Fibroblast of gingiva (primary cell): ENCODE measurements around the gene ARL15.

ENCODE experiments used
- DNase-seq: peaks from one replicate; pipeline ENCODE4 v3.0.0-alpha.2; 2011; ENCODE audit warnings: low read depth

Gene ARL15

DNA sequence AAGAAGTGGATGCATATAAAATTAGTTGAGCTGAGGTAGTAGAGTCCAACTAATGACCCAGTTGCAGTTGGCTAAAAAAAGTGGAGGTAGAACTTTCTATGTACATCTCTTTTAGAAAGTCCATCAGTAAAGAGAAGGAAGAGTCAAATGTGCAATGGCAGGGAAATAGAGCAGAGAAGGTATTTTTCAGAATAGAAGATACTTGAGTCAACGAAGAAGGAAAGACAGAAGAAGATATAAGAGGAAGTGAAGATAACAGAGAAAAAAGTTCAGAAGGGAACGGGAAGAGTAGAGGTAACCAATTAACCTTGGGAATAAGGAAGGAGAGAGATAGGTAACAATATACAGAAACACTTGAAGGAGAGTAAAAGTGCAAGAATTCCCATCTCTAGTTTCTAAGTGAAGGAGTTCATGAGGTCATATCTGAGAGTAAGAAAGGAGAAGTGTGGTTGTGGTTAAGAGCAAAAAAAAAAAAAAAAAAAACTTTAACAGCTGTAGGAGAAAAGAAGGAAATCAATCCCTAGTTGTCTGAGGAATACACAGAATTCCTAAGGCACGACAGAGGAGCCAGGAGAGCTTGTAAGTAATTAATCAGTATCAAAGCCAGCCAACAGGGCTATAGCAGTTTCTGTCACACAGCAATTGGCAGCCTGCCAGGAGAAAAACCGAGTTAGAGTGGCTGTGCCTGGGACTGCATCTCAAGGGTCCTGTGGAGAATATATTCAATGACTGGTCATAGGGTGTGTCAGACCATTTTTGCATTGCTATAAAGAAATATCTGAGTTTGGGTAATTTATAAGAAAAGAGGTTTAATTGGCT is 61.0 kb downstream of the ARL15 start:
- no peak for DNase-seq

DNA sequence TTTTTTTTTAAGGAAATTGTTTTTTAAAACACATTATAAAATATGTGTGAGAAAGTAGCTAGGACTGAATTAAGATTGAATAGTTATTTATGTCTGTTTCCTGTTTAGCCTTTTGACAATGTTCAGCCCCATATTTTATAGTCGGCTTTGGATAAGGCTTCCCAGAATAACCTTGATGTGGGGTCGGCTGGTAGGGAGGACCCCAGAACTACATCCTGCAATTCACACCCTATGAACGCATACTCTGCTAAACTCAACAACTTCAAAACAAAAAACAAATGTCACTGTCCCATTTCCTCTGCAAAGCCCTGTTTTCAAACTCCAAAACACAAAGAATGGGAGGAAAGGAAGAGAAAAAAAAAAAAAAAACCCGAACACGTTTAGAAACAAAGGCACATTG is 63.1 kb downstream of the ARL15 start:
- DNase-seq: no peak

DNA sequence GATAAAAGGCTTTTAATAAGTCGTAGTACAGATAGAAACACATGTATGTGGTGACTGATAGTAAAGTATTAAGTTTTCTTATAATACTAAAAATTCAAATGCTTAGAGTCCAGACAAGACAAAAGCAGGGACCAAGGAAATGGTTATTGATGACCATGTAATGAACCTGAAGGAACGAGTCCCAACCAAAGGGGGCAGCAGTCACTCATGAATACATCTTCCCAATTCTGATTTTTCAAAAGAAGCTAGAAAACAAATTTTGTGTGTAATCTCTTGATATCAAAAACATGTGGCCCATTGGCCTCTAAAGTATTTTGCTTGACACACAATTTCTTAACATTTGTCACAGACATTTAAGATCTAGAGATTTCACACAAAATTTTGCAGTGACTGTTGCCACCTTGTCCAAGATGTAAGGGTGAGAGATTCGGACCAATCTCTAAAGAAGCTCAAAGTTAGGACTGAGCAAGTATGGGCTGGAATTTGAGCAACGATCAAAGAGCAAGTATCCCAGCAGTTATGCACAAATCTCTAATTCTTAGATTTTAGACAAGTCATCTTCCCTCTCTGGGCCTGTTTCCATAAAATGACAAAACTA is 66.8 kb downstream of the ARL15 start:
- DNase-seq: peak; percentile 32

DNA sequence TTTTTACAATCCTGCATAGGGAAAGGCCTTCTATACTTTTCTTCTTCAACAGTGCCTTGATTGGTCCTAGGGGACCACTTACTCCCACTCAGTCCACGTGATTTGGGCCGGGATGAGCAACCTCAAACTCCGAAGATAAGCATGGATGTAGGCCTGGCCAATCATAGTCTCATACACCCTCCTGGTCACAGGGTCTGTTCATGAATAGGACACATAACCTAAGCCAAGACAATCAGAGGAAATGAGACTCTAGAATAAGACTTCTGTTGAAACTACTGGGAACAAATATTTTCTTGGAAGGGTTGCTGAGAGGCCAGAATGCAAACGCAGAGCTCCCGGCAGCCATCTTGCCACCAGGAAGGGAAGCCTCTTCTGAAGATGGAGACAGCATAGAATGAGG is 68.1 kb downstream of the ARL15 start:
- DNase-seq: no peak

DNA sequence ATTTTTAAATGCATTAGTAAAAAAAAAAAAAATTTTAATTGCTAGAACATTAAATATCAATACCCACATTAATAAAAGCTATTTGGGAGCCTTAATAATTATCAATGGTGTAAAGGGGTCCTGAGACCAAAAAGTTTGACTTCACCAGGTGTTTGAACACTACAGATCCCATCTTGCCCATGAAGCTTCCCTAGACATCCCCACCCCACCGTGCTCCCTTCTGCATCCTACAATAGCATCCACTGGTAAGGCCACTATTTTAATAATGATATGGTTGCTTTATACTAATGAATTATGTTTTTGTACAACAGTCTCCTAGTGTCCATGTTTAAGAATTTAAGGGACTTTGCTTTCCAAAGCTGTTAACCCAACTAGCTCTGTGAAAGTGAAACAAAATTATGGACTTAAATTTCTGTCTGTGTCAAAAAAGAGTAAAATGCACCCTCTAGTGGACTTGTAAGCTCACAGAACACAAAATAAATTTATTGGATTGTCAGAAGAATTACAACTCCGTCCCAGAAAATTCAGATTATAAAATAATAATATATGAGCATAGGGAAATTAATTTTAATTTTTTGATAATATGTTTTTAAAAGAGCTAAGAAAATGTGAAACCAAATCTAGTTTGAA is 76.0 kb downstream of the ARL15 start:
- DNase-seq: peak; percentile 58

DNA sequence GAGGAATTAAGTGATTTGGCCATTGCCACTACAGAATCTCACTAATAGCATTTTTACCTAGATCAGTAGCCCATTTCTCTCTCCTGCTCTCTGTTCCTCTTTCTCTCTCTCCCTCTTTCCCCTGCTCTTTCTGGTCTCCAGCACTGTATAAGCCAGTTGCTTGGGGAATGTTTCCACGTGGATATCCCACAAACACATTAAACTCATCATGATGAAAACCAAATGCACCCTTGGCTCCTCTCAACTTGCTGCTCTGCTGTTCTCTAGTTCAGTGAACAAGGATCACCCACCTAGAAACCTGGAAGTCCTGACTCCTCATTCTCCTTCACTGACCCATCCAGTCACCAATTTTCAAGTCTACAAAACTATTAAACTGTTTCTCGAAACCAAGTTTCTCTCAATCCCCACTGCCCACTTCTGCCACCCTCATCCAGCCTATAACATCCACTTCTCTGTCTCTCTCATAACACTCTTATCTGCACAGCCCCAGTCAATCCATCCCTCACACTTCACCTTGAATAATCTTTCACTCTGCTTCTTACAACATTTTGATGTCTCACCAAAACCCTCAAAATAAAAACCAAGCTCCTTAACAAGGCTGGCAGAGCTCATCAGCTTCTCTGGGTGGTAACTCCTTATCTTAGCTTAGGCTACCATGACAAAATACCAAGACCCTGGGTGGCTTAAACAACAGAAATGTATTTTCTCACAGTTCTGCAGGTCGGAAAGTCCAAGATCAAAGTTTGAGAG is 79.3 kb downstream of the ARL15 start:
- DNase-seq: no peak

DNA sequence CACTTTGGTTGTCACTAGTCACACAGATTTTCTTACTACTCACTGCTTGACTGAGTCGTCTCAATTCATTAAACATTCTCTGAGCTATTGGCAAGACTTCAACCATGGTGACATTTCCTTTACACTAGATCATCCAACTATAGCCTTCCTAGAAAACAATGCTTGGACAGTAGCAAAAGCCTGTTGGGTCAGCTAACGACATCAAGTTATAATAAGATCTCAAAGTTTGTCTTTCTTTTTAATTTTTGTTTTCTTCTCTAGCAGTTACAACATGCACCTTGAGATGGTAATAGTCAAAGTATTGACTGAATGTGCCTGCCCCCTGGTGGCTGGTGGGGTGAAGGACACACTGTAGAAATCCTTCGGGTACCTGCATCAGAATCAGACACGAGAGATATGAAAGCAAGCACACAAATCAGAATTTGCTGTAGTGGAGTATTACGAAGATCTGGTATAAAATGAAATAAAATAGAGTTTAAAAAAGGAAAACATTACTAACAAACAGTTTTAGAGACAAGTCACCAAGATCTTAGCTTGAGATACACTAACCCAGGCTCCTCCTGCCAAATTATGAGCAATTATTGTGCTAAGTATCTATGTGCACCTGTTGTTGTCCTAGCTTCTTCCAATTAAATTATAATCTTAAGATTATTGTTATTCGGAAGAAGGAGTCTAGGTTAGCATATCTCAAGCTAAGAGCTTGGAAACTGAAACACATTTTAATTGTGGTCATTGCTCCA is 81.2 kb downstream of the ARL15 start:
- peak; percentile 42 for DNase-seq

DNA sequence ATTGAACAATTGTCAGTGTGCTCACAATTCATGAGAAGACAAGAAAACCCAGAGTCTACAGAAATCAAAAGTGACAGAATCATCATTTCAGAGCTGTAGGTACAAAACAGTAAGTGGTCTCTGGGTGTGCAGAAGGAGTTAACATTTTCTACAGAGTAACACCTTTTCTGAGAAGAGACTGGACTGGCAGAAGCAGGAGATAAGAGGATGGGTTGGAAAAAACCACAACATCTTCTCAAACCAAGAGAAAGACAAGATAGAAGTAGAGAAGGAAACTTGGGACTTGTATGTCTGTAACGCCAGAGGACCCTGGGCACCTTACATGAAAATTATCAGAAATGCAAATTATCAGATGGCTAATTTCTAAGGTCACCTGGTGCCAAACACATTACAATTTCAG is 82.6 kb downstream of the ARL15 start:
- no peak for DNase-seq

DNA sequence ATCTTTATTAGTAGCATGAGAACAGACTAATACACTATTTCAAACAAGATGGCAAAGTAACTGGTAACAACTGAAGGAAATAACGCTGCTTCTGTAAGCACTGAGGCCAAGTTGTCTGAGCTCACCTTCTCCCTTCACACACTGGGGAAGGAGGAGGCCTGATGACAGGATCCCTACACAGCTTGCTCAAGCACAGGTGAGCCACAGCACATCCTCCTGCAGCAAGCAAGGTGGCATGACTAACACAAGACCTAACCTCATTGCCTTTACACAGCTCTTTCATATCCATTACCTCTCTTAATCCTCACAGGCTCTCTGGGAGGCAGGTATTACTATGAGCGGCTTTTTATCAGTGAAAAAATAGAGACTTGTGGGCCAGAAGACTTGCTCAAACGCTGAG is 83.3 kb downstream of the ARL15 start:
- DNase-seq: no peak

DNA sequence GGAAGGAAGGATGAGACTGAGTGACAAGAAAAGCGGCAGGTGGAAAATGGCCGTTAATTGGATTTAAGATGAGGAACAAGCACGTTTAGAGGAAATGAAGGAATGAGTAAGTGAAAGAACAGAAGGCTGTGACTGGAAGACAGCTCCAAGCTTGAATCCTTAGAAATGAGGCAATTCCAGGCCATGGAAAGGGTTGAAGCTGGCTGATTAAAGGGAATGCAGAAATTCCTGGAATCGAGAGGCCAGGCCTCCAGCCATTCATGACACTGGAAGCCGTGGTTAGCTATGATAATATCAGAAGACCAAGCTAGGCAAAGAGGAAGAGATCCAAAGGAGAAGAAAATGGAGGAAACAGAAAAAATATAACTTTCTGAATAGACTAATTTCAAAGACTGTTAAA is 84.2 kb downstream of the ARL15 start:
- DNase-seq: no peak

DNA sequence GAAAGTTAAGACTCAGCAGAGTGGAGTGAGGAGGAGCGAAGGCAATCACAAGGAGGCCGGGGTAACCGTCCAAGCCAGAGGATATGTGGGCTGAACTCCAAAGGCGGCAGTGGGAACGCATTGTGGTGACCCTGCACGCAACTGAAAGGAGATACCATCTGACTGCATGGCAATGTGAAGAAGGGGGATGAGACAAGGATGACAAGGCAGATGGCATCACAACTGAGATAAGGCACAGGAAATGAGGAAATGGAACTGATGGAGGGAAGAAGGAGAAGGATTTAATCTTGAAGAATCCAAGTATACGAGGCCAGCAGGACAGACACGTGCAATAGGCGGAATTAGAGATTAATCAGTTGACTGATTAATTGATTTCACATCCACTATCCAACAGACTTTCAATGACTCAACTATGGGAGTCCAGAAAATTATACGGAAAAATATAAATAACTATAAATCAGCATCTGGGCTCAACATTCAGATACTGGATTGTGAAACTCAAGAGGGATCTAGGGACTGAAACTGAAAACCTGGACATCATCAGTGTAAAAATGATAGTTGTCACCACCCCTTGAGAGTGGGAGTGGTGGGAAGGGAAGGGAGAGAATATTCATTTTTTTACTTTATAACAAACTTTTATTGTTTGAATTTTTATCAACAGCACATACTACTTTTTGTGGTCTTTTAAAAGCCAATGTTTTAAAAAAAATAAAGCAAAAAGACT is 86.1 kb downstream of the ARL15 start:
- no peak for DNase-seq

DNA sequence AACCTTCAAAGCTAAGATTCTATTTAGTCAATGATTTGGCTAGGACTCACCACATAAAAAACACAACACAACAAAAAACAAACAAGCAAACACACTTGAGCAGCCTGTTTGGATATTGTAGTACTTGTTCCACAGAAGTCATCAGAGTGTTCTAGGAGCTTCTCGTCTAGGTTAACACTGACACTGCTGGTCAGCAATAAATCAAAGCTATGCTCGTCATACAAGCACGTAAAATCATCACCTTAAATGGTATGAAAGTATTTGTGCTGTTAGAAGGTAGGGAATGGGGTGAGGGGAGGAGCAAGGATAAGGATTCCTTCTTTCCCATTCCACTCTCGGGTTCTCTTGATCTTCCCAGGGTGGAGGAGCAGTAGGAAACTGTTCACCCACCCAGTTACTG is 88.0 kb downstream of the ARL15 start:
- DNase-seq: no peak

DNA sequence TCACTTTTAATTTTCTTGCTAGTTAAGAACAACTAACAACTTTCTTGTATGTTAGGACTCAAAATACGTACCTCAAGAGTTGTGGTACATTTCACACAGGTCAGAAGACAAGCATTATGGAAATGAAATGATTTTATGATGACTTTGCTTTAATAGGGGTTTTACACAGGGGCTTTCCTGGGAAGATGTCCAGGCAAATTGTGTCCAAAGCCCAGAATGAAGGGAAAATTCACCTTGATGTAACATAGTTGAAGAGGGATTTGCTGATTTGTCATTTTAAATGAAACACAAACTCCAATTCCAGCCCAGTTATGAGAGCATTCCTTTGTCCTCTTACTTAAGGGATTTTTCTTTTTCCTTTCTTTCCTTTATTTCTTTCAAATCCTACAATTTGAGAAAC is 89.2 kb downstream of the ARL15 start:
- no peak for DNase-seq

DNA sequence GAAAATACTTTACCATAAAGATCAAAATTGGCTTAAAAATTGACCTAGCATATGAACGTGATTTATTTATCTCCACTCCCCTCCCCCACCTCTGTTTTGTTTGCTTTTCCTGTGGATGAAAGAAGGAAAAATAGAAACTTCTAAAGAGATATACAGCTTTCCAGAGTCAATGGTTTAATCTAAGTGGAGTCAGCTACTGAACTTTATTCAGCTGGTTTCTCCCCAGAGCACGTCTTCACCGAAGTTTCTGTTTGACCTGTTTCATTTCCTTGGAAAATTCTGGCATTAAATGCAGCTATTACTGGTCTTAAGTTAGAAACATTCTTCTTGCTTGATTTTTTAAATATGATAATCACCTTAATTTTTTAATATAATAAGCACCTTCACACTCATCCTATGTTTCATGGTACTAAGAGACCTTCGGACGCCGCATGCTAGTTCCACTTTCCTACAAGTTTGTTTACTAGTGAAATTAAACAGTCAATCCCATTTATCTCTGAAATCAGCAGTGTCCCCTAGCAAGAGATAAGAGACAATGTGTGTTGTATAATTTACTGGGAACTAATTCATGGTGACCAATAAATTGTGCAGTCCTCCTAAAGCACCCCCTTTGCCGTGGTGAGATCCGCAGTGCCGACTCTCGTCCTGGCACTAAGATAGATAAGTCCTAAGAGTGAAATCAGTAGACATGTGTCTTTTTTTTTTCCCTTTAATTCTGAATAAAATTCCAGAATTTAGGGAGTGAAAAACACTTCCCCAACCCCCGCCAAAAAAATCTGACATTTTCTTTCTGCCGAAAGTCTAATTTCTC is 89.9 kb downstream of the ARL15 start:
- no peak for DNase-seq

DNA sequence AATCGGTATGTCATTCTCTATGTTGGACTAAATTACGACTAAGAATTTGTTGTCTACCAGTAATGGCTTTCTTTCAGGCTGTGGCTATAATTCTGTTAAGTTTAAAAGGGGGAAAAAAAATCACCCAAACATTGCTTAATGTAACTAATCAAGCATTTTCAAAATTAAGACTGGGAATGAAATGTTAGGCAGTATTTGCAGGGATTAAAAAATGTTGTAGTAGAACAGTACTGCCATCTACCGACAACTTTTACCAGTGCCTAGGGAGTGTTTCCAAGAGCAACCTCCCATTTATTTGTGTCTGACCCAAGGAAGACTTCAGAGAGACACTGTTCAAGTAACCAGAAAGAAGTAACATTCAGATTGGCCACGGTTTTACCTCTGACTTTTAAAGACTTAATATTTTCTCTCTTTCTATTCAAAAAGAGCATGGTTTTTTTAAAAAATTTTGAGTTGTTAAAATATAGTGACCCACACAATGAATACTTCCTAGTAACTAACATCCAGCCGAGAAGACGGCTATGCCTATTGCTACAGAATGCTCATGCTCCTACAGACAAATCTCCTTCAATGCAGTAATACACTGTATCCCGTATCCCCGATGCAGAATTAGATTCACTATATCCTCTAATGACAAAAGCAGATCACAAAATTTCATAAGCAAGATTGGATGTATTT is 92.4 kb downstream of the ARL15 start:
- DNase-seq: peak; percentile 70

DNA sequence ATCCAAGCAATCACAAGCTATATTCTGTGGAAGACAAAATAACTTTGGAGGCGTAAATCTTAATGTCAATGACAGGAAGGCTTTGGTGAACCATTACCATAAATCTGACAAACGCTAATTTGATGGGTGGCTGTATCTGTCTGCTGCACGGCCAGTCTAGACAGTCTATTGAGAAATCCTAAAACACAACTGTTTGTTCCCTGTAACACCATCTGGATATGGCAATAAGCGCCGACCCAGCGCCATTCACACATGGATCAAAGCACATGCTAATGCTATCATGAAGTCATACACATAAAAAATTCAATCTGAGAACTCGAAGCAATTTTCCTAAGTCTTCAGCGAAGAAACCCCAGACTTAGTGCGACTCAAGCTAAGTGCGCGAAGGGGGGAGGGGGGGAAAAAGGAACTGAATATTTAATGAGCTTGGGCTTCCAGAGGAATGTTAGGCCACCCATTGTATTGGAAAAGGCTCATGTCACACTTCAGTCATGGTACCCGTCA is 95.1 kb downstream of the ARL15 start:
- DNase-seq: no peak

DNA sequence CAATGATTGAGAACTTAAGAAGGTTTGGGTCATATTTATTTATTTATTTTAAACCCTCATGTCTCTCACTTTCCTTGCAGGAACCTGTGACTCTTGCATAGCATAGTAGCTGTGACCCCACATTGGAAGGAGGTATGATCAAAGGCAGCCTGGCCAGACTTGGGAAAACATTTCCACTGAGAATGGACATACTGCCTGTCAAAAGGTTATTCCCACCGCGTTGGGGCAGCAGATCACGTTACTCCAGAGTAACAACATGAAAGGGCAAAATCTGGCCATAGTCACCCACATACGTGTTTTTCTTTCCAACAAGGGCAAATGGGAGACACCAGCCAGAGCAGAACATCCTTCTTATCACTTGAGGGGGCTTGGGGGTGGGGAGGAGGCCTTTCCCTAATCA is 95.7 kb downstream of the ARL15 start:
- no peak for DNase-seq

DNA sequence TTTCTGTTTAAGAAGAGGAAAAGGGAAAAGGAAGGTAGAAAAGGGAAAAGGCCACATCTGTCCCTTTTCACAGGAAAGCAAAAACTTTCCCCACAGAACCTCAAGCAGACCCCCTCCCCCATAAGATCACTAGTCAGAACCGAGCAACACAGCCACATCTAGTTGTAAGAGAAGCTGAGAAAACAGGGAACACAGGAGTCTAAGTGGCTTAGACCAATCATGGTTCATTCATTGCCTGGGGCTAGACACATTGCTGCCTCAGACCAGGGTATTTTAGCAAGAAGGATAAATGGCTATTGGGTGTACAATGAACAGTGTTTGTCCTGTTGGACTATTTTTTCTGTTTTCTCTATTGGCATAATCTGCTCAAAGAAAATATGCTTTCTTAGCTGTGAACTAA is 98.0 kb downstream of the ARL15 start:
- DNase-seq: no peak

DNA sequence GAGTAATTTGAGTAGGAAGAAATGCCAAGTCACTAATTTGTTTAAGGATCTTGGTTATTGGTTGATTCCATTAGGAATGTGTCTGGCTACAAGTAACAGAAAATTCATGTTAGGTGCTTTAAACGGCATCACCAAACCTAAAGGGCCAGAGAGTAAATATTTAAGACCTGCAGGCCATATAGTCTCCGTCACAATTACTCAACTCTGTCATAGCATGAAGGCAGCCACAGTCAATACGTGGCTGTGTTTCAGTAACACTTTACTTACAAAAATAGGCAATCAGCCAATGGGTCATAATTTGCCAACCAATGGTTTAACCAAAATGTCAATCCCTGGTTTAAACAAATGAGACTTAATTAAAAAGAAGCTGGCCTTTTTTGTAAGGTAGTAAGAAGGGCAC is 98.5 kb downstream of the ARL15 start:
- no peak for DNase-seq

DNA sequence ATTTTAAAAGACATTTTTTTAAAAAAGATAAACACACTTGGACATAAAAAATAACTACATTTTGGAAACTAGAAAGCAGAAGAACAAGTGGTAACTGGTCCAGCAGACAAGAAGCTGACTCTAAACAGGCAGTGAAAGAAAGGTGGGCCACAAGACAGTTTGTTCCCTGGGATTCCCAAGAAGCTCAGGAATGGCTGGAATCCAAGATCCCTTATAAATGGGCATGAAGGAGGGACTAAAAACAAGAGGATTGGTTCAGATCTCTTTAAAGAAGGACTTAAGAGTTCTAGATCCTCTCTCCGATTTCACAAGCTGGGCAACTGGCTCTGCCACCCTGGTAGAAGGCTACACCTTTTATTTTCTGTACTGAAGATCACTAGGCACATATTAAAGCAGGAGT is 102.8 kb downstream of the ARL15 start:
- no peak for DNase-seq
